Prostate gland (tissue), 2 donors: ENCODE data around the gene COMMD4. TPM values are rescaled to one million over a fixed set of nuclear protein-coding genes. Genes with fewer than 3 reads are reported as not detected.
A peak's percentile ranks its signal among the peaks of the same experiment; 100 is the strongest.
"Not testable (repeated sequence)": the region's sequence is repeated elsewhere in the genome, so short reads cannot be mapped to it uniquely, and the experiment has no call there.

Source experiments
- DNase-seq: peaks from one replicate; pipeline ENCODE4 v3.0.0-alpha.2; 2019; ENCODE audit warnings: low spot score
- H3K27ac ChIP-seq, 2 donors: fragments of 200-600 bp; sonication (generic); 2 replicates each; pipeline ENCODE4 v1.5.1; 2017 to 2019
- H3K27me3 ChIP-seq: fragments of 200-600 bp; sonication (generic); replicated peaks from 2 replicates; pipeline ENCODE4 v1.5.1; 2019; ENCODE audit not compliant: insufficient read depth
- H3K36me3 ChIP-seq, 2 donors: fragments of 200-600 bp; sonication (generic); 1 replicate in 1 of 2; 2 replicates in 1 of 2; pipeline versions ENCODE4 v1.5.1 to v1.8.1; 2017 to 2019
- H3K4me1 ChIP-seq: fragments of 200-600 bp; sonication (generic); replicated peaks from 2 replicates; pipeline ENCODE4 v1.5.1; 2019
- H3K4me3 ChIP-seq, 2 donors: fragments of 200-600 bp; sonication (generic); 2 replicates each; pipeline ENCODE4 v1.5.1; 2017 to 2019
- H3K9me3 ChIP-seq: fragments of 200-600 bp; sonication (generic); 2 replicates; pipeline ENCODE4 v1.5.1; 2017
- CTCF ChIP-seq, 4 experiments: fragments of 200-600 bp in 2 of 4; fragments of 450-650 bp in 2 of 4; sonication (generic) in 2 of 4; IDR thresholded peaks; 1 replicate in 3 of 4; 2 replicates in 1 of 4; pipeline ENCODE4 v1.5.1; 2016 to 2019; ENCODE audit warnings: antibody characterized with exemption in 4 of 4, mild to moderate bottlenecking in 2 of 4, moderate library complexity in 2 of 4
- POLR2A ChIP-seq: fragments of 450-650 bp; IDR thresholded peaks from one replicate; pipeline ENCODE4 v1.6.1; 2016; ENCODE audit warnings: antibody characterized with exemption, mild to moderate bottlenecking
- POLR2AphosphoS5 ChIP-seq: sonication (generic); formaldehyde crosslinking; IDR thresholded peaks from one replicate; pipeline ENCODE4 v1.6.1; 2017; ENCODE audit warnings: antibody characterized with exemption
- WGBS: methylation state at CpG from one replicate; pipeline ENCODE4 v1.1.5; 2018; 5-methylcytosine and 5-hydroxymethylcytosine counted together
- intact Hi-C: fragments of 100-400 bp; cut with DNase I; formaldehyde crosslinking; loops from one replicate; pipeline ENCODE4 v1.14.2; 2022
- total RNA-seq, 2 donors: library from RNA; depleted of rRNA; stranded (reverse); fragments of >200 nt; gene quantifications; one replicate each; pipeline ENCODE4 v1.1.0, GENCODE V29; 2016

Gene COMMD4
- total RNA-seq, 2 donors from 2014 or later, result 100 to 116 TPM

DNA sequence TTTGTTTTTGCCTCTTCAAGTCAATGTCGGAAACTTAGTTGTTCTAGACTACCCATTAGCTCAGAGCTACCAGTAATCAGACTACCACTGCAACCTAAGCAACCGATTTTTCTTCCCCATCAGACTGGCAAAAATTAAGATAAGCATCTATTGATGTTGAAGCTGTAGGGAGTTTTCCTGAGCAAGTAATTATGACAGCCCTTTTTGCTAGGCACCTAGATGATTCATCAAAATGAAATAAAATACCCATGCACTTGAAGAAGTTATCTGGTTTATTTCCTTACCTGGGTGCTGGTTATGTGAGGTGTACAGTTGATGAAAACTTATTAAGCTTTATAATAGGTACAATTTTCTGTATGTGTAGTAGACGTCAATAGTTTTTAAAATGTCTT lies 554 bp upstream of the COMMD4 start:
- 32% methylated on average over 3 of the region's 3 CpGs for WGBS
- H3K4me3 ChIP-seq, result peak overlapping the region; percentile 65 to 78
- H3K27ac ChIP-seq, result peak overlapping the region; percentile 45 to 51
- DNase-seq, result no peak
- intact Hi-C loops, result no loop called here
- no peak for TF ChIP-seq POLR2A
- no peak for TF ChIP-seq POLR2AphosphoS5
- TF ChIP-seq CTCF (IDR thresholded peaks at IDR 0.05), result no peak
- H3K9me3 ChIP-seq, result no peaks in the 10 kb centered on the region
- no peaks in the 10 kb centered on the region for H3K27me3 ChIP-seq
- H3K36me3 ChIP-seq, result no peaks in the 10 kb centered on the region
- no peaks in the 10 kb centered on the region for H3K4me1 ChIP-seq

- intact Hi-C loops, result no loop called here
- 73% methylated on average over 10 of the region's 11 CpGs for WGBS
- no peak for DNase-seq
- Histone ChIP-seq H3K27me3 (no peaks in the 10 kb centered on the region), H3K4me3 (no peak overlapping the region), H3K36me3 (no peaks in the 10 kb centered on the region), H3K4me1 (no peaks in the 10 kb centered on the region), H3K27ac (no peak overlapping the region), H3K9me3 (no peaks in the 10 kb centered on the region)
- TF ChIP-seq POLR2A (no peak), POLR2AphosphoS5 (no peak), CTCF (IDR thresholded peaks at IDR 0.05) (no peak)
Measured at GRCh38 chr15:75338661-75339240, 2.9 kb downstream of the COMMD4 start.

DNA sequence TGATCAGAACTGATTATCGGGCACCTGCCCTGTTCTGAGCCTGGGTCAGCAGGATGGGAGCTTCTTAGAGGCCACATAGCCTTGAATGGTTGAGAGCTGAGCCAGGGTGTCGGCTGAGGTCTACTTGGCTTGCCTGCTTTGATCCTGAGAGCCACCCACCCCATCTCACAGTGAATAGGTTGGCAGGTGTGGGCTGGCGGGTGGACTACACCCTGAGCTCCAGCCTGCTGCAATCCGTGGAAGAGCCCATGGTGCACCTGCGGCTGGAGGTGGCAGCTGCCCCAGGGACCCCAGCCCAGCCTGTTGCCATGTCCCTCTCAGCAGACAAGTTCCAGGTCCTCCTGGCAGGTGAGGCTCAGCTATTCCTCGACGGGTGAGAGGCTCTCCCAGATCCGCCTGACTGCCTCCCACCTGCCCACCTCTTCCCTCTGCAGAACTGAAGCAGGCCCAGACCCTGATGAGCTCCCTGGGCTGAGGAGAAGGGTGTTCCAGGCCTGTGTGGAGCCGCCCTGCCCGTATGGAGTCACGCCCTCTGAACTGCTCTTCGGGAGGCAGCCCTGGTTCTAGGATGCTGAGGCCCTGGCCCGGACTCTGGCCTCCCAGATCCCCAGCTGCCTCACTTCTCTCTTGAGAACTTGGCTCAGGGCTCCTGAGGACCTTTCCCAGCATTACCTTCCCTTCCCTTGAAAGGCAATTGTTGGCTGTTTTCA lies 3.8 kb downstream of the COMMD4 start:
- Histone ChIP-seq H3K9me3 (no peaks in the 10 kb centered on the region), H3K27me3 (no peaks in the 10 kb centered on the region), H3K36me3 (no peaks in the 10 kb centered on the region), H3K4me1 (no peaks in the 10 kb centered on the region), H3K27ac (no peak overlapping the region), H3K4me3 (no peak overlapping the region)
- WGBS, result 88% methylated on average over 12 of the region's 13 CpGs
- no peak for DNase-seq
- intact Hi-C loops, result no loop called here
- no peak for TF ChIP-seq POLR2A
- no peak for TF ChIP-seq POLR2AphosphoS5
- TF ChIP-seq CTCF (IDR thresholded peaks at IDR 0.05), result no peak

GRCh38 chr15:75342221-75342620 lies 6.4 kb downstream of the COMMD4 start:
- intact Hi-C loops, result no loop called here
- no peaks in the 10 kb centered on the region for H3K27me3 ChIP-seq
- no peak overlapping the region for H3K27ac ChIP-seq
- H3K36me3 ChIP-seq, result no peaks in the 10 kb centered on the region
- no peak for DNase-seq
- no peak overlapping the region for H3K4me3 ChIP-seq
- H3K4me1 ChIP-seq, result no peaks in the 10 kb centered on the region
- no peaks in the 10 kb centered on the region for H3K9me3 ChIP-seq
- no peak for TF ChIP-seq POLR2AphosphoS5
- 83% methylated on average over 6 of the region's 6 CpGs for WGBS

- intact Hi-C loops, H3K4me3 ChIP-seq, H3K9me3 ChIP-seq, H3K4me1 ChIP-seq, DNase-seq, H3K36me3 ChIP-seq, H3K27me3 ChIP-seq, H3K27ac ChIP-seq: not testable (repeated sequence)
- 32% methylated on average over 8 of the region's 8 CpGs for WGBS
Measured at GRCh38 chr15:75343953-75344352, 8.1 kb downstream of the COMMD4 start.

- Histone ChIP-seq H3K4me1 (no peaks in the 10 kb centered on the region), H3K27ac (peak within 1 kb of the TSS; percentile 80 to 82), H3K4me3 (peak within 1 kb of the TSS; percentile 66 to 87), H3K9me3 (no peaks in the 10 kb centered on the region), H3K27me3 (no peaks in the 10 kb centered on the region), H3K36me3 (no peaks in the 10 kb centered on the region)
- TF ChIP-seq POLR2A (no peak), CTCF (IDR thresholded peaks at IDR 0.05) (no peak), POLR2AphosphoS5 (no peak)
- WGBS, result 18% methylated on average over 20 of the region's 20 CpGs
- no peak for DNase-seq
- intact Hi-C loops, result no loop called here
Measured at GRCh38 chr15:75346796-75347221, 10.9 kb downstream of the COMMD4 start, which contains the start of gene NEIL1. Gene NEIL1 (plus strand): TSS chr15:75347039. CDS start chr15:75348906, 1,867 bp downstream.
